Measurements from ENCODE around the gene NDEL1. TPM values are rescaled to one million over a fixed set of nuclear protein-coding genes. Genes with fewer than 3 reads are reported as not detected.

Gene NDEL1
- total and polyA plus RNA-seq, 9 of the 15 experiments (the other 6 are each of a cell fraction or from before 2014, with no cell fraction given): 0.86 to 30.5 (median 22.7) TPM

- TF ChIP-seq THAP12 (CRISPR knock-in tag; IDR thresholded peaks at IDR 0.05) (peak; percentile 75), CREM (IDR thresholded peaks at IDR 0.05; ENCODE audit: low read depth) (peak; percentile 90), NONO (IDR thresholded peaks at IDR 0.05; ENCODE audit: low read depth in 2 of 2, low read length in 1 of 2) (peak in 1 of 2 experiments; percentile 51; a peak in 1 of 4 replicates), E2F6 (IDR thresholded peaks at IDR 0.05; ENCODE audit: borderline replicate concordance in 1 of 2, extremely low read depth in 1 of 2, insufficient read depth in 1 of 2, insufficient read length in 1 of 2, low read depth in 1 of 2, low read length in 1 of 2, poor library complexity in 1 of 2, severe bottlenecking in 1 of 2) (peak in 1 of 2 experiments; percentile 56), POLR2B (IDR thresholded peaks at IDR 0.05; ENCODE audit: low read depth, partially characterized antibody) (peak; percentile 86), TBP (optimal IDR thresholded peaks at IDR 0.05; ENCODE audit: low read depth, low read length) (peak; percentile 70), ETV6 (IDR thresholded peaks at IDR 0.05; ENCODE audit: borderline replicate concordance in 1 of 2, low read depth in 2 of 2, low read length in 1 of 2) (no peak), ETV6 (CRISPR knock-in tag; IDR thresholded peaks at IDR 0.05; ENCODE audit: borderline replicate concordance) (no peak), PTTG1 (tag; IDR thresholded peaks at IDR 0.05; ENCODE audit: low read depth) (no peak), FOXP1 (CRISPR knock-in tag; IDR thresholded peaks at IDR 0.05) (no peak), SUPT5H (IDR thresholded peaks at IDR 0.05) (peak; percentile 81), VEZF1 (CRISPR knock-in tag; IDR thresholded peaks at IDR 0.05) (peak; percentile 70), POLR2AphosphoS5 (IDR thresholded peaks at IDR 0.05; ENCODE audit: control insufficient read depth, insufficient read depth, low read depth, low read length) (peak; percentile 69), CXXC5 (CRISPR knock-in tag; IDR thresholded peaks at IDR 0.05) (peak; percentile 60; the same call in 1 of the 2 replicates), ARID2 (IDR thresholded peaks at IDR 0.05) (no peak), NCOA4 (IDR thresholded peaks at IDR 0.05; ENCODE audit: partially characterized antibody) (no peak), YY1 (IDR thresholded peaks at IDR 0.05; ENCODE audit: borderline replicate concordance in 1 of 3, control insufficient read depth in 1 of 3, extremely low read depth in 1 of 3, insufficient read depth in 3 of 3, insufficient read length in 1 of 3, insufficient replicate concordance in 2 of 3, low read depth in 1 of 3, low read length in 2 of 3) (peak in 2 of 3 experiments; percentile 65 to 69), ESRRA (IDR thresholded peaks at IDR 0.05; ENCODE audit: borderline replicate concordance, low read depth) (no peak)
- TF ChIP-seq, protein P1, sequence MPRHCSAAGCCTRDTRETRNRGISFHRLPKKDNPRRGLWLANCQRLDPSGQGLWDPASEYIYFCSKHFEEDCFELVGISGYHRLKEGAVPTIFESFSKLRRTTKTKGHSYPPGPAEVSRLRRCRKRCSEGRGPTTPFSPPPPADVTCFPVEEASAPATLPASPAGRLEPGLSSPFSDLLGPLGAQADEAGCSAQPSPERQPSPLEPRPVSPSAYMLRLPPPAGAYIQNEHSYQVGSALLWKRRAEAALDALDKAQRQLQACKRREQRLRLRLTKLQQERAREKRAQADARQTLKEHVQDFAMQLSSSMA (CRISPR knock-in tag; IDR thresholded peaks at IDR 0.05): no peak
These were observed at the start of gene NDEL1 (continued) for GRCh38 chr17:8435245-8436168.

Data from K562 (cell line).